Testis (tissue), 2 donors: ENCODE data around the gene CSF2.

Experiments used
- CTCF ChIP-seq, 3 experiments: fragments of 450-650 bp in 2 of 3; fragments of 200-600 bp in 1 of 3; sonication (generic) in 1 of 3; IDR thresholded peaks; one replicate each; pipeline ENCODE4 v1.5.1; 2016 to 2019; ENCODE audit warnings: antibody characterized with exemption in 3 of 3, mild to moderate bottlenecking in 2 of 3, moderate library complexity in 1 of 3
- POLR2A ChIP-seq: fragments of 450-650 bp; IDR thresholded peaks from one replicate; pipeline ENCODE4 v1.6.1; 2017; ENCODE audit warnings: antibody characterized with exemption, mild to moderate bottlenecking, moderate library complexity

- TF ChIP-seq CTCF (IDR thresholded peaks at IDR 0.05) (no peak), POLR2A (no peak)
Measured at GRCh38 chr5:132086277-132086794, 12.7 kb downstream of the CSF2 start.
